SK-N-SH (cell line): ENCODE measurements around the gene TFPI2. TPM values are rescaled to one million over a fixed set of nuclear protein-coding genes. Genes with fewer than 3 reads are reported as not detected.
A peak's percentile ranks its signal among the peaks of the same experiment; 100 is the strongest.

Experiments used
- CTCF ChIA-PET: fragments of 300-600, 350-600 bp; formaldehyde crosslinking; extraction: SDS; loops from one replicate; lab custom pipeline; 2021; lab: Yijun Ruan, JAX
- POLR2A ChIA-PET: fragments of 350-600 bp; sonication (Branson Sonifier 250); formaldehyde crosslinking; extraction: SDS; loops from one replicate; lab custom pipeline; 2020; ENCODE audit warnings: antibody characterized with exemption, inconsistent platforms; lab: Yijun Ruan, JAX
- DNase-seq: peaks from one replicate; pipeline ENCODE4 v3.0.0; 2012
- H2AFZ ChIP-seq: fragments of 200-600 bp; sonication (generic); 2 replicates; pipeline ENCODE4 v1.8.1; 2016; ENCODE audit warnings: antibody characterized with exemption, mild to moderate bottlenecking, low read depth
- H3F3A ChIP-seq: fragments of 200-600 bp; sonication (generic); replicated peaks from 2 replicates; pipeline ENCODE3; 2016; ENCODE audit warnings: antibody characterized with exemption, mild to moderate bottlenecking; ENCODE audit not compliant: insufficient read depth
- H3K27ac ChIP-seq, 2 experiments: fragments of 200-500 bp in 1 of 2; fragments of 200-600 bp in 1 of 2; sonication (Bioruptor generic) in 1 of 2; sonication (generic), shearing (Covaris generic) in 1 of 2; 2 replicates each; pipeline versions ENCODE4 v1.5.1 to v1.6.1; 2014 to 2016; ENCODE audit warnings: low read depth in 2 of 2, inconsistent platforms in 1 of 2, low read length in 1 of 2, mild to moderate bottlenecking in 1 of 2, mixed read lengths in 1 of 2
- H3K27me3 ChIP-seq: fragments of 200-600 bp; sonication (generic), shearing (Covaris generic); 2 replicates; pipeline ENCODE4 v1.6.1; 2016; ENCODE audit warnings: mixed run types; ENCODE audit not compliant: insufficient read depth
- H3K36me3 ChIP-seq, 2 experiments: fragments of 200-500 bp in 1 of 2; fragments of 200-600 bp in 1 of 2; sonication (Bioruptor generic) in 1 of 2; sonication (generic) in 1 of 2; replicated peaks in 1 of 2; 2 replicates each; pipeline versions ENCODE3 to v1.5.1; 2014 to 2016; ENCODE audit warnings: low read length in 1 of 2, mild to moderate bottlenecking in 1 of 2; ENCODE audit not compliant: insufficient read depth in 2 of 2, control insufficient read depth in 1 of 2
- H3K4me1 ChIP-seq, 2 experiments: fragments of 200-500 bp in 1 of 2; fragments of 200-600 bp in 1 of 2; sonication (Bioruptor generic) in 1 of 2; sonication (generic), shearing (Covaris generic) in 1 of 2; 2 replicates each; pipeline versions ENCODE4 v1.5.1 to v1.6.1; 2014 to 2016; ENCODE audit warnings: low read depth in 1 of 2, low read length in 1 of 2, mixed run types in 1 of 2; ENCODE audit not compliant: insufficient read depth in 2 of 2, control insufficient read depth in 1 of 2
- H3K4me2 ChIP-seq: fragments of 200-600 bp; sonication (generic), shearing (Covaris generic); 2 replicates; pipeline ENCODE4 v1.6.1; 2017; ENCODE audit warnings: mixed run types
- H3K4me3 ChIP-seq, 2 experiments: fragments of 200-500 bp in 1 of 2; fragments of 200-600 bp in 1 of 2; sonication (Bioruptor generic) in 1 of 2; sonication (generic), shearing (Covaris generic) in 1 of 2; 2 replicates each; pipeline versions ENCODE4 v1.5.1 to v1.8.1; 2014 to 2016; ENCODE audit warnings: low read depth in 2 of 2, inconsistent platforms in 1 of 2, low read length in 1 of 2, mild to moderate bottlenecking in 1 of 2, mixed read lengths in 1 of 2, moderate library complexity in 1 of 2
- H3K79me2 ChIP-seq: fragments of 200-600 bp; sonication (generic); 2 replicates; pipeline ENCODE4 v1.8.1; 2017; ENCODE audit warnings: mild to moderate bottlenecking; ENCODE audit not compliant: insufficient read depth
- H3K9ac ChIP-seq: fragments of 200-600 bp; sonication (generic); 2 replicates; pipeline ENCODE4 v1.6.1; 2017; ENCODE audit warnings: mixed run types
- H3K9me2 ChIP-seq: fragments of 200-600 bp; sonication (generic); 2 replicates; pipeline ENCODE4 v1.6.1; 2017; ENCODE audit warnings: mixed run types
- H3K9me3 ChIP-seq: fragments of 200-600 bp; sonication (generic); 2 replicates; pipeline ENCODE4 v1.6.1; 2017; ENCODE audit warnings: mixed run types, mild to moderate bottlenecking, moderate library complexity
- H4K20me1 ChIP-seq: fragments of 200-600 bp; sonication (generic); 2 replicates; pipeline ENCODE4 v1.6.1; 2017; ENCODE audit warnings: mild to moderate bottlenecking, mixed run types; ENCODE audit not compliant: insufficient read depth
- EP300 ChIP-seq, 2 experiments: IDR thresholded peaks; 2 replicates each; pipeline versions ENCODE4 v1.4.0 to v1.6.1; 2012; ENCODE audit warnings: borderline replicate concordance in 1 of 2, low read depth in 1 of 2, low read length in 1 of 2
- FOSL2 ChIP-seq: IDR thresholded peaks from 2 replicates; pipeline ENCODE4 v1.4.0; 2012; ENCODE audit warnings: low read depth, mild to moderate bottlenecking, moderate library complexity, borderline replicate concordance
- FOXJ3 ChIP-seq: sonication (generic); formaldehyde crosslinking; IDR thresholded peaks from 2 replicates; pipeline ENCODE4 v1.5.1; 2020; ENCODE audit warnings: mild to moderate bottlenecking, missing genetic modification reagents
- FOXM1 ChIP-seq: IDR thresholded peaks from 2 replicates; pipeline ENCODE4 v1.4.0; 2012; ENCODE audit warnings: low read depth, mild to moderate bottlenecking
- GABPA ChIP-seq: IDR thresholded peaks from 2 replicates; pipeline ENCODE4 v1.4.0; 2012; ENCODE audit warnings: low read depth, mild to moderate bottlenecking
- GATA2 ChIP-seq: sonication (generic); formaldehyde crosslinking; IDR thresholded peaks from 2 replicates; pipeline ENCODE4 v1.5.0; 2020; ENCODE audit warnings: mild to moderate bottlenecking, missing genetic modification reagents
- JUND ChIP-seq: IDR thresholded peaks from 2 replicates; pipeline ENCODE4 v1.4.0; 2012
- RAD21 ChIP-seq: IDR thresholded peaks from 2 replicates; pipeline ENCODE4 v1.6.1; 2012; ENCODE audit warnings: mild to moderate bottlenecking, low read length
- RXRA ChIP-seq: IDR thresholded peaks from 2 replicates; pipeline ENCODE4 v1.4.0; 2012; ENCODE audit warnings: low read depth, mild to moderate bottlenecking, borderline replicate concordance
- SMC3 ChIP-seq: IDR thresholded peaks from 2 replicates; pipeline ENCODE4 v1.6.1; 2012; ENCODE audit warnings: low read depth, low read length, improper control_type of control experiment
- TAF1 ChIP-seq: IDR thresholded peaks from 2 replicates; pipeline ENCODE4 v1.6.1; 2012; ENCODE audit warnings: low read depth, mild to moderate bottlenecking, low read length, moderate library complexity, borderline replicate concordance
- TEAD4 ChIP-seq: IDR thresholded peaks from 2 replicates; pipeline ENCODE4 v1.4.0; 2012; ENCODE audit warnings: mild to moderate bottlenecking, borderline replicate concordance; ENCODE audit not compliant: insufficient read depth
- WGBS: methylation state at CpG from one replicate; pipeline ENCODE4 v1.1.6; 2017; ENCODE audit warnings: low lambda C conversion rate; 5-methylcytosine and 5-hydroxymethylcytosine counted together
- polyA plus RNA-seq, 3 experiments: library from polyadenylated mRNA; depleted of rRNA; stranded (reverse); fragments of >200 nt; gene quantifications; 2 replicates each; pipeline ENCODE4 v1.2.3, GENCODE V29; 2012
- TF ChIP-seq, protein P1 (sequence below): IDR thresholded peaks from 2 replicates; pipeline ENCODE4; 2012
- TF ChIP-seq, protein P2 (sequence below): fragments of 150-350 bp; IDR thresholded peaks from 2 replicates; pipeline ENCODE4 v1.6.1; 2017; ENCODE audit warnings: antibody characterized with exemption, low read length, low read depth, borderline replicate concordance
- TF ChIP-seq, protein P3 (sequence below): IDR thresholded peaks from 2 replicates; pipeline ENCODE4 v1.4.0; 2012; ENCODE audit warnings: low read depth, borderline replicate concordance

The TFPI2 gene
- polyA plus RNA-seq, 1 of the 3 experiments (the other 2 are of a cell fraction) = 17.7 TPM

DNA sequence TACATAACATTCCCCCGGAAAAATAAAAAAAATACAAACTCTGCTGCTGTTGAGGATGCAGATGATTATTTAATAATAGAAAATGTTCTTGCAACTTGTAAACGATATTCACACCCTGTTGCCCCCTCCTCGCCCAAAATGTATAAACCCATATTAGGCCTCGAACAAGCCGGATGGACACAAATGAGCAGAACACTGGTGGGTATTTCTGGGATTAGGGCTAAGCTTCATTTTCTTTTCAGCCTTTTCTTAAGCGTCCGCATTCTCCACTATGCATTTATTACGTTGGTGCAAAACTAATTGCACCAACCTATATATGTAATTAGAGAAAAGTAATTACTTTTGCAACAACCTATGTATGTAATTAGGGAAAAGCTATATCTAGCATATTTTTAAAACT lies 30.6 kb upstream of the TFPI2 start:
- WGBS = 56% methylated on average over 8 of the region's 8 CpGs
- TF ChIP-seq, protein P1, sequence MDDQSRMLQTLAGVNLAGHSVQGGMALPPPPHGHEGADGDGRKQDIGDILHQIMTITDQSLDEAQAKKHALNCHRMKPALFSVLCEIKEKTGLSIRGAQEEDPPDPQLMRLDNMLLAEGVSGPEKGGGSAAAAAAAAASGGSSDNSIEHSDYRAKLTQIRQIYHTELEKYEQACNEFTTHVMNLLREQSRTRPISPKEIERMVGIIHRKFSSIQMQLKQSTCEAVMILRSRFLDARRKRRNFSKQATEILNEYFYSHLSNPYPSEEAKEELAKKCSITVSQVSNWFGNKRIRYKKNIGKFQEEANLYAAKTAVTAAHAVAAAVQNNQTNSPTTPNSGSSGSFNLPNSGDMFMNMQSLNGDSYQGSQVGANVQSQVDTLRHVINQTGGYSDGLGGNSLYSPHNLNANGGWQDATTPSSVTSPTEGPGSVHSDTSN = no peak
- no peak for TF ChIP-seq FOSL2
- no peak for TF ChIP-seq GATA2 (CRISPR knock-in tag)
- TF ChIP-seq, protein P2, sequence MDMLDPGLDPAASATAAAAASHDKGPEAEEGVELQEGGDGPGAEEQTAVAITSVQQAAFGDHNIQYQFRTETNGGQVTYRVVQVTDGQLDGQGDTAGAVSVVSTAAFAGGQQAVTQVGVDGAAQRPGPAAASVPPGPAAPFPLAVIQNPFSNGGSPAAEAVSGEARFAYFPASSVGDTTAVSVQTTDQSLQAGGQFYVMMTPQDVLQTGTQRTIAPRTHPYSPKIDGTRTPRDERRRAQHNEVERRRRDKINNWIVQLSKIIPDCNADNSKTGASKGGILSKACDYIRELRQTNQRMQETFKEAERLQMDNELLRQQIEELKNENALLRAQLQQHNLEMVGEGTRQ = no peak
- no peak for TF ChIP-seq RXRA
- TF ChIP-seq FOXM1 = no peak
- TF ChIP-seq RAD21 = no peak
- no peak for TF ChIP-seq TEAD4
- TF ChIP-seq FOXJ3 (CRISPR knock-in tag) = no peak
- no peak for TF ChIP-seq TAF1
- TF ChIP-seq, protein P3, sequence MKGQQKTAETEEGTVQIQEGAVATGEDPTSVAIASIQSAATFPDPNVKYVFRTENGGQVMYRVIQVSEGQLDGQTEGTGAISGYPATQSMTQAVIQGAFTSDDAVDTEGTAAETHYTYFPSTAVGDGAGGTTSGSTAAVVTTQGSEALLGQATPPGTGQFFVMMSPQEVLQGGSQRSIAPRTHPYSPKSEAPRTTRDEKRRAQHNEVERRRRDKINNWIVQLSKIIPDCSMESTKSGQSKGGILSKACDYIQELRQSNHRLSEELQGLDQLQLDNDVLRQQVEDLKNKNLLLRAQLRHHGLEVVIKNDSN = no peak
- TF ChIP-seq EP300 (IDR thresholded peaks at IDR 0.05; ENCODE audit: borderline replicate concordance in 1 of 2, low read depth in 1 of 2, low read length in 1 of 2) = no peak
- TF ChIP-seq JUND = no peak
- no peak for TF ChIP-seq SMC3
- no peak for TF ChIP-seq GABPA

More for the DNA sequence above, 30.6 kb upstream of the TFPI2 start:
- H3K9me3 ChIP-seq = no peaks in the 10 kb centered on the region
- POLR2A ChIA-PET = interaction anchor here (0.5 to 1.7 kb wide), 7 partner anchors 18 to 201 kb away, joined by 3 to 8 read pairs (median 4); no protein-coding TSS in a partner anchor
- CTCF ChIA-PET = interaction anchor here (0.5 to 3.3 kb wide), 22 partner anchors 11 to 514 kb away, joined by 3 to 17 read pairs (median 4); partner anchors contain the start of gene TFPI2
- H3K36me3 ChIP-seq = peaks cover 7% of the 10 kb centered on the region in 2 experiments
- H3K4me1 ChIP-seq = peaks cover 14 to 22% of the 10 kb centered on the region in 2 experiments; a peak in 3 of 4 replicates
- peaks cover 8% of the 10 kb centered on the region for H3F3A ChIP-seq
- no peaks in the 10 kb centered on the region for H3K27me3 ChIP-seq
- H3K4me2 ChIP-seq = peak overlapping the region; percentile 73
- DNase-seq = no peak
- peak overlapping the region; percentile 73 for H3K9ac ChIP-seq
- H2AFZ ChIP-seq = peak overlapping the region; percentile 92
- peak overlapping the region; percentile 78 to 98 for H3K27ac ChIP-seq
- H4K20me1 ChIP-seq = no peaks in the 10 kb centered on the region
- H3K4me3 ChIP-seq = peak overlapping the region; percentile 69 to 79
- no peaks in the 10 kb centered on the region for H3K9me2 ChIP-seq
- peaks cover 30% of the 10 kb centered on the region for H3K79me2 ChIP-seq
